Body of pancreas (tissue), 4 donors: Measurements from ENCODE around the gene NUDT3.

ENCODE experiments used
- POLR2A ChIP-seq, 3 donors: fragments of 450-650 bp; IDR thresholded peaks; one replicate each; pipeline ENCODE4 v1.6.1; 2016; ENCODE audit warnings: antibody characterized with exemption in 3 of 3, mild to moderate bottlenecking in 2 of 3
- TF ChIP-seq, protein P1 (sequence below), 7 experiments: fragments of 450-650 bp in 4 of 7; fragments of 200-600 bp in 3 of 7; sonication (generic) in 3 of 7; IDR thresholded peaks; one replicate each; pipeline ENCODE4 v1.5.1; 2016 to 2019; ENCODE audit warnings: antibody characterized with exemption in 7 of 7

DNA sequence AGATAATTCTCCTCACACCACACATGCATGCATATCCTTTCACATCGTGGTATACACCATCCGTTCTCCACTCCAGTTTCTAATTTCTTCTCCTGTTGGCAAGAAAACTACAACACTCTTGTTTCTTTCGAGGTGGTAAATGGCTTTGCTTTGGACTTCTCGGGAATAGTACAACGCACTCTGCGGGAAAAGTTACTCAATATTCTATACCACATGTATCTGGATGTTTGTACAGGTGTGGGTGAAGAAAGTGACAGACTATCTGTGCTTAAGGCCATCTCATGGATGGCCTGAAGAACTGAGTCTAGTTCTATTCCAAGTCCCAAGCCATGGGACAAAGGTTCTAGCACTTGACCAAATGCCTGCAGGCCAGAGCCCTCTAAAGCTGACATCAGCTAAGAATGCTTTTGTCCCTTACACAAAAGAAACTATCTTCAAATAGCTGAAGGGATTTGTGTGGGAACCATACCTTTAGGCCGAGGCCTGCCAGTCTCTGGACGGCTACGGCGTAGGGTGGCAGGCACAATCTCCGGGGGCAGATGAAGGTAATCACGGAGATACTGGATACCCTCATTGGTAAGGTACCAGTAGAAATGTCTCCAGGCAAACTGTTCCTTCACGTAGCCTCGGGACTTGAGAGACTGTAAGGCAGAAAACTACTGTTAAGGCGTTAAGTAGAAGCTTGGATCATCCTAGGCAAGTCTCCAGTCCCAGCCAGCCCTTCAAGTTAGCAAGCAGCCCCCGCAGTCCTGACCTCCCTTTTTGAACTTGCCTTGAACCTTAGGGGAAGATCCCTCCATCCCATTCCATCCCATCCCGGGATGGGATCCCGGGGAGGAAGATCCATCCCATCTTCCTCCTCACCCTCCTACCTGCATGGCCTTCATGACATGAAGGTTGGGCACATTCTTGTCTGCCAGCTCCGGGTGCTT lies 32.0 kb upstream of the NUDT3 start:
- TF ChIP-seq, protein P1, sequence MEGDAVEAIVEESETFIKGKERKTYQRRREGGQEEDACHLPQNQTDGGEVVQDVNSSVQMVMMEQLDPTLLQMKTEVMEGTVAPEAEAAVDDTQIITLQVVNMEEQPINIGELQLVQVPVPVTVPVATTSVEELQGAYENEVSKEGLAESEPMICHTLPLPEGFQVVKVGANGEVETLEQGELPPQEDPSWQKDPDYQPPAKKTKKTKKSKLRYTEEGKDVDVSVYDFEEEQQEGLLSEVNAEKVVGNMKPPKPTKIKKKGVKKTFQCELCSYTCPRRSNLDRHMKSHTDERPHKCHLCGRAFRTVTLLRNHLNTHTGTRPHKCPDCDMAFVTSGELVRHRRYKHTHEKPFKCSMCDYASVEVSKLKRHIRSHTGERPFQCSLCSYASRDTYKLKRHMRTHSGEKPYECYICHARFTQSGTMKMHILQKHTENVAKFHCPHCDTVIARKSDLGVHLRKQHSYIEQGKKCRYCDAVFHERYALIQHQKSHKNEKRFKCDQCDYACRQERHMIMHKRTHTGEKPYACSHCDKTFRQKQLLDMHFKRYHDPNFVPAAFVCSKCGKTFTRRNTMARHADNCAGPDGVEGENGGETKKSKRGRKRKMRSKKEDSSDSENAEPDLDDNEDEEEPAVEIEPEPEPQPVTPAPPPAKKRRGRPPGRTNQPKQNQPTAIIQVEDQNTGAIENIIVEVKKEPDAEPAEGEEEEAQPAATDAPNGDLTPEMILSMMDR (IDR thresholded peaks at IDR 0.05) = no peak
- no peak for TF ChIP-seq POLR2A (IDR thresholded peaks at IDR 0.05)
